Measurements from ENCODE around the gene TDRD3.

TDRD3 gene

GRCh38 chr13:60396783-60397703 lies at the start of gene TDRD3:
Gene TDRD3, plus strand, starts transcription at chr13:60397220. Its CDS starts 145 bp downstream, at chr13:60397365.
- H3K4me1 ChIP-seq (ENCODE audit: insufficient read depth, low read length), result peaks cover 24% of the 10 kb centered on the region
- H3K4me2 ChIP-seq (ENCODE audit: insufficient read depth, low read length), result peak within 1 kb of the TSS; percentile 77
- peaks cover 45% of the 10 kb centered on the region for H3K79me2 ChIP-seq (ENCODE audit: insufficient read depth, low read length)
- ATAC-seq (ENCODE audit: insufficient read depth, low read depth) (peak; percentile 67), DNase-seq (peak; percentile 87)
- no peaks in the 10 kb centered on the region for H3K27me3 ChIP-seq (ENCODE audit: insufficient read depth, low read length, poor library complexity)
- no peaks in the 10 kb centered on the region for H3K9me3 ChIP-seq (ENCODE audit: insufficient read depth, low read length, severe bottlenecking)
- peak within 1 kb of the TSS; percentile 90 for H3K9ac ChIP-seq (ENCODE audit: low read depth, low read length)
- H3K4me3 ChIP-seq (ENCODE audit: low read depth in 1 of 2, low read length in 2 of 2), result peak within 1 kb of the TSS; percentile 80 to 87; a peak in 3 of 4 replicates
- no peak for TF ChIP-seq EZH2 (IDR thresholded peaks at IDR 0.05; ENCODE audit: borderline replicate concordance, low read depth, low read length, severe bottlenecking)
- TF ChIP-seq, protein P1, sequence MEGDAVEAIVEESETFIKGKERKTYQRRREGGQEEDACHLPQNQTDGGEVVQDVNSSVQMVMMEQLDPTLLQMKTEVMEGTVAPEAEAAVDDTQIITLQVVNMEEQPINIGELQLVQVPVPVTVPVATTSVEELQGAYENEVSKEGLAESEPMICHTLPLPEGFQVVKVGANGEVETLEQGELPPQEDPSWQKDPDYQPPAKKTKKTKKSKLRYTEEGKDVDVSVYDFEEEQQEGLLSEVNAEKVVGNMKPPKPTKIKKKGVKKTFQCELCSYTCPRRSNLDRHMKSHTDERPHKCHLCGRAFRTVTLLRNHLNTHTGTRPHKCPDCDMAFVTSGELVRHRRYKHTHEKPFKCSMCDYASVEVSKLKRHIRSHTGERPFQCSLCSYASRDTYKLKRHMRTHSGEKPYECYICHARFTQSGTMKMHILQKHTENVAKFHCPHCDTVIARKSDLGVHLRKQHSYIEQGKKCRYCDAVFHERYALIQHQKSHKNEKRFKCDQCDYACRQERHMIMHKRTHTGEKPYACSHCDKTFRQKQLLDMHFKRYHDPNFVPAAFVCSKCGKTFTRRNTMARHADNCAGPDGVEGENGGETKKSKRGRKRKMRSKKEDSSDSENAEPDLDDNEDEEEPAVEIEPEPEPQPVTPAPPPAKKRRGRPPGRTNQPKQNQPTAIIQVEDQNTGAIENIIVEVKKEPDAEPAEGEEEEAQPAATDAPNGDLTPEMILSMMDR (IDR thresholded peaks at IDR 0.05; ENCODE audit: borderline replicate concordance, extremely low read depth, low read length, poor library complexity, severe bottlenecking), result peak; percentile 88
- H3K36me3 ChIP-seq (ENCODE audit: insufficient read depth, low read length), result no peaks in the 10 kb centered on the region
- H2AFZ ChIP-seq (ENCODE audit: low read depth, low read length), result peak within 1 kb of the TSS; percentile 95
- peaks cover 4% of the 10 kb centered on the region; the same call in 1 of the 2 replicates for H4K20me1 ChIP-seq (ENCODE audit: insufficient read depth, low read length)
- H3K27ac ChIP-seq (ENCODE audit: low read length), result peak within 1 kb of the TSS; percentile 95

DNA sequence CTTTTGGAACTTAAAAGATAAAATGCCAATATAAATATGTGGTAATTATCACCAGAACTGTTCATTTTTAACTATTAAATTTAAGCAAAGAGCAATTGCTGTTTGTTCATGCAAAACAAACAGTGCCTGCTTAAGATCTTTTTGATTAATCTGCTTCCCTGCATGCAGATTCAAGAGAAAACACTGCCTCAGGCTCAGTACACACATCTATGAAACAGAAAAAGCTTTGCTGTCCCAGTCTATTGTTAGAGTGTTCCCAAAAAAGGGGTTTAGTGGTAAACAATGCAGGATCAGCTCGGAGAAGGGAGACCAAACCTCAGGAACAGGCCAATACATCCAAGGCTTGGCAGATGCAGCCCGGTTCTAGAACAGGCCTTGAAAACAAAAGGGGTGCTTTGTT lies 49.3 kb upstream of the TDRD3 start:
- no peaks in the 10 kb centered on the region for H4K20me1 ChIP-seq (ENCODE audit: insufficient read depth, low read length)
- H3K27ac ChIP-seq (ENCODE audit: low read length), result no peak overlapping the region
- DNase-seq, result no peak
- no peaks in the 10 kb centered on the region for H3K36me3 ChIP-seq (ENCODE audit: insufficient read depth, low read length)
- no peaks in the 10 kb centered on the region for H3K9me3 ChIP-seq (ENCODE audit: insufficient read depth, low read length, severe bottlenecking)
- no peak overlapping the region for H3K9ac ChIP-seq (ENCODE audit: low read depth, low read length)
- TF ChIP-seq, protein P1 (IDR thresholded peaks at IDR 0.05; ENCODE audit: borderline replicate concordance, extremely low read depth, low read length, poor library complexity, severe bottlenecking), result no peak
- TF ChIP-seq EZH2 (IDR thresholded peaks at IDR 0.05; ENCODE audit: borderline replicate concordance, low read depth, low read length, severe bottlenecking), result no peak
- no peaks in the 10 kb centered on the region for H3K79me2 ChIP-seq (ENCODE audit: insufficient read depth, low read length)
- H2AFZ ChIP-seq (ENCODE audit: low read depth, low read length), result no peak overlapping the region
- H3K4me2 ChIP-seq (ENCODE audit: insufficient read depth, low read length), result no peak overlapping the region
- H3K27me3 ChIP-seq (ENCODE audit: insufficient read depth, low read length, poor library complexity), result peaks cover 18% of the 10 kb centered on the region
- H3K4me3 ChIP-seq (ENCODE audit: low read depth in 1 of 2, low read length in 2 of 2), result no peak overlapping the region
- no peak for ATAC-seq (ENCODE audit: insufficient read depth, low read depth)
- H3K4me1 ChIP-seq (ENCODE audit: insufficient read depth, low read length), result no peaks in the 10 kb centered on the region

DNA sequence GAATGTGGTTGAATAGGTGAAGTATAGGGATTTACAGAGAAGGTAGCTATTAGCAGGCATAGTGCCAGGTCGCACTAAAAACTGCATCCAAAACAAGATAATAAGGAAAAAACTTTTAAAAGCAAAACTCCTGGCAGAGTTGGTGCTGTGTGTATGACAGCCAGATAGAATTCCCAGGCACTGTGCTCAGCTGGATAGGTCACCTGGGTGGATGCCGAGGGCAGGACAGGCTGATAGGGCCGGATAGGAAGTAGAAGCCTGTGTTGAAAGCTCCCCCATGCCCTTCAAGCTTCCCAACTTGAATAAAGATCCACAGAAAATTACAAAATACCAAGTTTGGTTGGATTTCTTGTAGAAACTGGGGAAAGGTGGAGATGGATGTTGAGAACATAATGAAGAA lies 48.9 kb upstream of the TDRD3 start:
- Histone ChIP-seq H3K9me3 (ENCODE audit: insufficient read depth, low read length, severe bottlenecking) (no peaks in the 10 kb centered on the region), H3K27ac (ENCODE audit: low read length) (no peak overlapping the region), H3K9ac (ENCODE audit: low read depth, low read length) (no peak overlapping the region), H3K27me3 (ENCODE audit: insufficient read depth, low read length, poor library complexity) (peaks cover 18% of the 10 kb centered on the region), H3K36me3 (ENCODE audit: insufficient read depth, low read length) (no peaks in the 10 kb centered on the region), H3K4me2 (ENCODE audit: insufficient read depth, low read length) (no peak overlapping the region), H2AFZ (ENCODE audit: low read depth, low read length) (no peak overlapping the region), H4K20me1 (ENCODE audit: insufficient read depth, low read length) (no peaks in the 10 kb centered on the region), H3K79me2 (ENCODE audit: insufficient read depth, low read length) (no peaks in the 10 kb centered on the region), H3K4me1 (ENCODE audit: insufficient read depth, low read length) (no peaks in the 10 kb centered on the region), H3K4me3 (ENCODE audit: low read depth in 1 of 2, low read length in 2 of 2) (no peak overlapping the region)
- ATAC-seq (ENCODE audit: insufficient read depth, low read depth) (no peak), DNase-seq (no peak)
- TF ChIP-seq, protein P1 (IDR thresholded peaks at IDR 0.05; ENCODE audit: borderline replicate concordance, extremely low read depth, low read length, poor library complexity, severe bottlenecking), result no peak
- no peak for TF ChIP-seq EZH2 (IDR thresholded peaks at IDR 0.05; ENCODE audit: borderline replicate concordance, low read depth, low read length, severe bottlenecking)

All from DND-41 (cell line).